ENCODE measurements around the gene KIAA0232. TPM values are rescaled to one million over a fixed set of nuclear protein-coding genes. Genes with fewer than 3 reads are reported as not detected.
A peak's percentile ranks its signal among the peaks of the same experiment; 100 is the strongest.

KIAA0232 gene
- total and polyA plus RNA-seq, 9 of the 15 experiments (the other 6 are each of a cell fraction or from before 2014, with no cell fraction given): 3.5 to 17.4 (median 13.0) TPM

DNA sequence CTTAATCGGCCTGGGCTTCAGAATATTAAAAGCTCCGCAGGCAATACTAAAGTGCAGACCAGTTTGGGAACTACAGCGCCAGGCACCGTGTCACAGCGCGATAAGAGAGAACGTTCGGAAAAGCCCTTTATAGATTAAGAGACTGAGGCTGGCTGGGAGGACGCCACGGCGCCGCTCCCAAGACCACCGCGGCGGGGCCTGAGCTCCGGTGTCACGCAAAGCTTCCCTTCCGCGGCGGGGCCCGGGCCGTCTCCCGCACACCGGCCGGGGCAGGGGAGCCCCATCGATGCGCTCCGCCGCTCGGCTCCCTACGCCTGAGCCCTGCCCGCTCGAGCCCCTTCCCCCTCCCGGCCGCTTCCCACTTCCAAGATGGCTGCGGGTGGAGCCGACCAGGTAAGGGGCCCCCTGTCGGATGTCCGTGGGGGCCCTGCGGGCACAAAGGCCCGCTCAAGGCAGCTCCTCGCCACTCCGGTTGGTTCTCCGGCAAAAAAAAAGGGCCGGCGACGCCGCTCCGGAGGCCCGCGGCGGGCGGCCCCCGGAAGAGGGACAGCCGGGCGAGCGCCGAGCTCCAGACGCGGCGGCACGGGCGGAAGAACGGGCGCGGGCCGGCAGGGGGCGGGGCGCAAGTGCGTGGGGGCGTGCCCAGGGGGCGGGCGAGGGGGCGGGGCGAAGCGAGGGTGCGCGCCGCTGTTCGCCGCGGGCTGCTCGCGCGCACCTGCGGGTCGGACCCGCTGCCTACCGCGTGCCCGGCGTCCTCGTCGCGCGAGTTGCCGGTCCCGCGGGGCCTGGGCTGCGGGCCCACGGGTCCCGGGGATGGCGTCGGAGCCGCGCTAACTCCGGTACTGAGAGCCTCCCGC, 126.8 kb downstream of the KIAA0232 start, which contains the start of gene TBC1D14 (continued):
- TF ChIP-seq FIP1L1 (IDR thresholded peaks at IDR 0.05; ENCODE audit: low read depth, low read length, poor library complexity, severe bottlenecking): peak; percentile 91
- no peak; the same call in 1 of the 2 replicates for TF ChIP-seq TEAD4 (IDR thresholded peaks at IDR 0.05; ENCODE audit: low read length)
- TF ChIP-seq TEAD4 (CRISPR knock-in tag; IDR thresholded peaks at IDR 0.05; ENCODE audit: borderline replicate concordance): 0 out of 2 replicates have a peak, but pooled peaks have one; percentile 39
- no peak for TF ChIP-seq ZNF274 (IDR thresholded peaks at IDR 0.05; ENCODE audit: borderline replicate concordance, low read depth, low read length)
- peak; percentile 96 to 98 for TF ChIP-seq MAZ (CRISPR knock-in tag; conservative IDR thresholded peaks at IDR 0.05 in 1 of 2, IDR thresholded peaks at IDR 0.05 in 1 of 2)
- TF ChIP-seq ZNF766 (CRISPR knock-in tag; conservative IDR thresholded peaks at IDR 0.05): peak; percentile 36
- TF ChIP-seq, protein P1, sequence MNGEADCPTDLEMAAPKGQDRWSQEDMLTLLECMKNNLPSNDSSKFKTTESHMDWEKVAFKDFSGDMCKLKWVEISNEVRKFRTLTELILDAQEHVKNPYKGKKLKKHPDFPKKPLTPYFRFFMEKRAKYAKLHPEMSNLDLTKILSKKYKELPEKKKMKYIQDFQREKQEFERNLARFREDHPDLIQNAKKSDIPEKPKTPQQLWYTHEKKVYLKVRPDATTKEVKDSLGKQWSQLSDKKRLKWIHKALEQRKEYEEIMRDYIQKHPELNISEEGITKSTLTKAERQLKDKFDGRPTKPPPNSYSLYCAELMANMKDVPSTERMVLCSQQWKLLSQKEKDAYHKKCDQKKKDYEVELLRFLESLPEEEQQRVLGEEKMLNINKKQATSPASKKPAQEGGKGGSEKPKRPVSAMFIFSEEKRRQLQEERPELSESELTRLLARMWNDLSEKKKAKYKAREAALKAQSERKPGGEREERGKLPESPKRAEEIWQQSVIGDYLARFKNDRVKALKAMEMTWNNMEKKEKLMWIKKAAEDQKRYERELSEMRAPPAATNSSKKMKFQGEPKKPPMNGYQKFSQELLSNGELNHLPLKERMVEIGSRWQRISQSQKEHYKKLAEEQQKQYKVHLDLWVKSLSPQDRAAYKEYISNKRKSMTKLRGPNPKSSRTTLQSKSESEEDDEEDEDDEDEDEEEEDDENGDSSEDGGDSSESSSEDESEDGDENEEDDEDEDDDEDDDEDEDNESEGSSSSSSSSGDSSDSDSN (IDR thresholded peaks at IDR 0.05; ENCODE audit: borderline replicate concordance in 1 of 2, low read depth in 2 of 2, low read length in 2 of 2): 0 out of 4 replicates have a peak, but pooled peaks of 1 of the 2 experiments have one; percentile 31
- peak; percentile 36 for TF ChIP-seq CBFA2T3 (IDR thresholded peaks at IDR 0.05)
- TF ChIP-seq SIX5 (IDR thresholded peaks at IDR 0.05; ENCODE audit: borderline replicate concordance in 1 of 2, insufficient read depth in 1 of 2, low read depth in 1 of 2, low read length in 2 of 2): peak; percentile 34 to 51; a peak in 2 of 4 replicates
- 0 out of 2 replicates have a peak, but pooled peaks have one; percentile 25 for TF ChIP-seq JUND (IDR thresholded peaks at IDR 0.05; ENCODE audit: borderline replicate concordance, low read depth, low read length)
- TF ChIP-seq JUND (tag; IDR thresholded peaks at IDR 0.05; ENCODE audit: borderline replicate concordance, low read depth, low read length): no peak; the same call in 2 of the 3 replicates
- TF ChIP-seq JUN (IDR thresholded peaks at IDR 0.05; ENCODE audit: borderline replicate concordance, low read depth, low read length): no peak
- 0 out of 2 replicates have a peak, but pooled peaks have one; percentile 26 for TF ChIP-seq JUN (CRISPR knock-in tag; IDR thresholded peaks at IDR 0.05; ENCODE audit: borderline replicate concordance)
- TF ChIP-seq KAT7 (CRISPR knock-in tag; IDR thresholded peaks at IDR 0.05; ENCODE audit: borderline replicate concordance): no peak
- TF ChIP-seq CEBPG (CRISPR knock-in tag; IDR thresholded peaks at IDR 0.05): no peak
- TF ChIP-seq CEBPG (tag; conservative IDR thresholded peaks at IDR 0.05 in 1 of 2, IDR thresholded peaks at IDR 0.05 in 1 of 2): no peak
- peak; percentile 25 for TF ChIP-seq FUS (optimal IDR thresholded peaks at IDR 0.05; ENCODE audit: low read depth, low read length)
- TF ChIP-seq, protein P2, sequence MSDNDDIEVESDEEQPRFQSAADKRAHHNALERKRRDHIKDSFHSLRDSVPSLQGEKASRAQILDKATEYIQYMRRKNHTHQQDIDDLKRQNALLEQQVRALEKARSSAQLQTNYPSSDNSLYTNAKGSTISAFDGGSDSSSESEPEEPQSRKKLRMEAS (CRISPR knock-in tag; IDR thresholded peaks at IDR 0.05): peak; percentile 26
- TF ChIP-seq PHF20 (IDR thresholded peaks at IDR 0.05; ENCODE audit: partially characterized antibody): peak; percentile 79
- TF ChIP-seq SOX6 (IDR thresholded peaks at IDR 0.05): 0 out of 2 replicates have a peak, but pooled peaks have one; percentile 28
- peak; percentile 28; the same call in 1 of the 2 replicates for TF ChIP-seq TCF3 (CRISPR knock-in tag; IDR thresholded peaks at IDR 0.05)
- TF ChIP-seq ZBTB9 (CRISPR knock-in tag; IDR thresholded peaks at IDR 0.05): peak; percentile 45
- TF ChIP-seq L3MBTL2 (IDR thresholded peaks at IDR 0.05): peak; percentile 73; the same call in 1 of the 2 replicates
- TF ChIP-seq ELF4 (CRISPR knock-in tag; IDR thresholded peaks at IDR 0.05): peak; percentile 49; the same call in 1 of the 2 replicates

Measured in K562 (cell line).